NCI-H345 (cell line): ENCODE measurements around the gene FKTN.

Experiments
- DNase-seq: peaks from one replicate; lab custom pipeline; 2025; lab: John Stamatoyannopoulos, UW

FKTN gene

DNA sequence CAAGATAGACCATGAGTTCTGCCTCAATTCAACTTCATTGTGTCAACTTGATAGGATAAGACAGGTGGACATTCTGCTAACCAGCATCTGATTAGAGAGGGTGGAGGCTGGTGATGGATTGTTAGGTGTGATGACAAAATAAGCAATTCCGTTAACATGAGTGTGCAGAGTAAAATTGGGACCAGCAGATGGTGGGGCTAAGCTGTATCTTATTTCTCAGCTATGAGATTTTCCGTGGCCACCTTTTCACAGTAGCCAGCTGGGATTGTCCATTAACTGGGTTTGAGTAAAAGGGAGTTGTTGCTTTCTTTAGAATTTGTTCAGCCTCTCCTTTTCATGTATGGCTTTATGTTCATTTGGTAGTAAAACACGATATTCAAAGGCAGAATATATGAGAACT lies 75.5 kb downstream of the FKTN start:
- DNase-seq, result no peak

GRCh38 chr9:105636331-105636730 lies 78.4 kb downstream of the FKTN start:
- no peak for DNase-seq

DNA sequence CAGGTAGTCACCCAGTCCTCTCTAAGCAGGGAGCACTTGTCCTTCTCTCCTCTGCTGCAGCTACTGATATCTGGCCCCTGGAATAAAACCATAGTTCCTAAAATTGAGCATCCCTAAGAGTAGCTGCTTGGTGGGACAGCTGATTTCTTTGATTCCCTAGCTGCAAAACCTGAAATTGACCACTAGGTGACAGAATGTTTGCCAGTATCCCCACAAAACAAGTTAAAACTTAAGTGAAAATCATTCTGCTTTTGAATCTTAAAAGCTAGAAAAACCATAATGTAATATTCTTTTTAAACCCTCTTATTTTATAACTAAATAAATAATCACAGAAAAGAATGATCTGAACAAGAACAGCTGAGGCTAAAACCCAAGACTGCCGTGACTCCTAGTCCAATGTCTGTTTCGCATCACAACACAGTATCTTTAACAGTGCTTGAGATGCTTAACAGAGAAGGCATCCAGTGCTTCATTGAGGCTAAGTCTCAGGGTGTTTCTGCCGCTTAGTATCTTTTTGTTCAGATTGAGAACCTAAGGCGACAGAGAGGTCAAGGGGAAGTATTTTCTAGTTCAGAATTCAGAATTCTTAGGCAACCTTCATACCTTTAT lies 80.0 kb downstream of the FKTN start:
- no peak for DNase-seq

DNA sequence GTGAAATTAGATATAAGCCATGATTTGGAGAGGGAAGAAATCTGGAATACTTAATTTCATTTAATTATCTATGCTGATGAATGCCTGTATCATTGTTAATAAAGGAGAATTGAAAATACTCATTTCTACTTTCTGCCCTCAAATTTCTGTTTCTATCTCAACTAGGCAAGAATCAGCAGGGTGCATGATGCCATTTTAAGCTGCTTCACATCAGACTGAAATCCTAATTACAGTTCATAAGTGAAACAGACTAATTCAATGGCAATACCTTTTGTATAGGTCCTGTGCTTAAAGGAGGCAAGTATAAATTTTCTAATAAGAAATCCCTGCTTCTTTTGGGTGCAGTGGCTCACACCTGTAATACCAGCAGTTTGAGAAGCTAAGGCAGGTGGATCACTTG lies 82.0 kb downstream of the FKTN start:
- DNase-seq, result no peak

GRCh38 chr9:105643795-105644194 lies 85.9 kb downstream of the FKTN start:
- no peak for DNase-seq

- DNase-seq, result peak; percentile 64
Measured at GRCh38 chr9:105646879-105647594, 89.1 kb downstream of the FKTN start.

- peak; percentile 87 for DNase-seq
Measured at GRCh38 chr9:105647595-105648349, 89.8 kb downstream of the FKTN start.

DNA sequence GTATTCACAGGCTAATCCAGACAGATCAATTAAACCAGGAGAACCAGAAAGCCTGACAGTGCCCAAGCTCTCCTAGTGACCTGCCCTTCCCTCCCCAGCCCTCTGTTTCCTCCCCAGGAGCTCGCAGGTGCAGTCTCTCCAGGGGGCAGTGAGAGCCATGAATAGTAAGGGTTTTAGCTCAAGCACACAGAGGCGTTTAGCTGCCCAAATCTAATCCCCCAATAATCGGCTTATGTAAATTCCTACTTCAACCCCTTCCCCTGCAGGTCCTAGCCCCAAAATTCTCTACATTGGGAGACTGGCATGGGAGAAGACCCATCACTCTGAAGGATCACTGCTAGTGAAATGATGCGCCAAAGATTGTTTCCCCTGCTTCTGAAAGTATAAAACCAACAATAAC lies 93.9 kb downstream of the FKTN start:
- peak; percentile 79 for DNase-seq

DNA sequence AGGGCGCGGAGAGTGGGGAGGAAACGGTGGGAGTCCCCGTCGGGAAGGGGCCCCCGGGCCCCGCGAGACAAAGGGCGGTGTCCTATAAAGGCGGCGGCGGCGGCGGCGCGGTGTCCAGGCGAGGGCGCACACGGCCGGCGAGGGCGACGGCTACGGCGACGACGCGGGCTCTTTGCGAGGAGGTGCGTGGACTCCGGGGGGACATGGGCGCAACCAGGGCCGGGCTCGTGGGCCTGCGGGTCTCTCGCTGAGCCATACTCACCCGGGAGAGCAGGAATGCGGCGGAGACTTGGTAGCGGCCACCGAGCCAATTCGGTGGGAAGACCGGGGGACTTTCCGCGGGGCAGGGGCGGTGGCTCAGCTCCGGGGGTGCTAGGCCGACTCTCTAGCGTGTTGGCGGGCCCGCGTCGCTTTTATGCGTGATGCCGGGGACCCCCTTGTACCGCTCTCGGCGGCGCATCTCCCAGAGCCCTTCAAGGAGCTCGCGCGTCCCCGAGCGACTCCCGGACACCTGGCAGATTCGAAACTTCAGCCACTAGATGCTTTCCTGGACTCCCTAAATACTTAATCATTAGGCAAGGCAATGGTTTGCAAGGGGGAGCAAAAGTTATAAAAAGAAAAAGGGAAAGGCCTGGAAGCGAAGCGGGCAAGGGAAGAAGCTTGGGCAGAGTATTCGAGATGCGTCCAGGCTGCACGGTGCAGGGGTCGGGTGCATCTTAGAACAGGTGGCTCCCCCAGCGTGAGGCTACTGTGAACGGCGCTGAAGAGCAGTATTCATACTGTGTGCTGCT lies 98.4 kb downstream of the FKTN start:
- peak; percentile 57 for DNase-seq

GRCh38 chr9:105658351-105658750 lies 100.4 kb downstream of the FKTN start:
- DNase-seq, result peak; percentile 74

GRCh38 chr9:105661011-105661410 lies 103.1 kb downstream of the FKTN start:
- no peak for DNase-seq

- no peak for DNase-seq
Measured at GRCh38 chr9:105662184-105663104, 104.5 kb downstream of the FKTN start, which contains the start of gene TAL2. TAL2 (plus strand) TSS chr9:105662457; CDS start chr9:105662497, 40 bp downstream.

DNA sequence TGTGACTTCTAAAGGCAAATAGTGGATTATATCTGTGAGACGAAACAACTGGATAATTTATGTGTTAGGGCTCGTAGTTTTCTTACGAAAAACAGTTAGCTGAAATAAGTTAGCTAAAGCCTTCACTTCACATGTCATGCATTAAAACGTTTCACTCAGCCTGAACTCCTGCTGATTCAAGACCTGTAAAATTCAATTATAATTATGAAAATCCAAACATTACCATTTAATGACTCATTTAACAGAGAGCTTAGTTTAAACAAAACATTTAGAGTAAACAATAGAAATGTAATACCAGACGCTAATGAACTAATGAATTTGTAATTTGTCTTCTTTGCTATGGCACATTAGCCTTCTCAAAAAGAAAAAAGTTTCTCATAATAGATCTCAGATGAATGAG lies 106.0 kb downstream of the FKTN start:
- no peak for DNase-seq

- DNase-seq, result no peak
Measured at GRCh38 chr9:105667867-105668266, 109.9 kb downstream of the FKTN start.

- DNase-seq, result no peak
Measured at GRCh38 chr9:105670315-105670714, 112.4 kb downstream of the FKTN start.

DNA sequence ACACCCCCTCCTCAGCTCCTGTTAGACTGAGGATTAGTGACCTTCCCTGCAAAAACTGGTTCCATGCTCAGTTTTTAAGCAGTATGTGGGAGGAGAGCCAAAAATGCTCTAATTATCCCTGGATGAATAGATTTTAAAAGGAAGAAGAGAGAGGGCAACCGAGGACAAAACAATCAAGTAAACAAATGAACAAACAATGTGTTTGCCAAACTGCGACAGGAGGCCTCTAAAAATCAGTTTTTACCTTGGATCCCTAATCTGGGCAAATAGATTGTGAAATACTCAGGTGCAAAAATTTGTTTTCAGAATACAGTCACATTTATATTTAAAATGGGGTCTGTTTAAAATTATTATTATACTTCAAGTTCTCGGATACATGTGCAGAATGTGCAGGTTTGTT lies 112.8 kb downstream of the FKTN start:
- DNase-seq, result no peak

DNA sequence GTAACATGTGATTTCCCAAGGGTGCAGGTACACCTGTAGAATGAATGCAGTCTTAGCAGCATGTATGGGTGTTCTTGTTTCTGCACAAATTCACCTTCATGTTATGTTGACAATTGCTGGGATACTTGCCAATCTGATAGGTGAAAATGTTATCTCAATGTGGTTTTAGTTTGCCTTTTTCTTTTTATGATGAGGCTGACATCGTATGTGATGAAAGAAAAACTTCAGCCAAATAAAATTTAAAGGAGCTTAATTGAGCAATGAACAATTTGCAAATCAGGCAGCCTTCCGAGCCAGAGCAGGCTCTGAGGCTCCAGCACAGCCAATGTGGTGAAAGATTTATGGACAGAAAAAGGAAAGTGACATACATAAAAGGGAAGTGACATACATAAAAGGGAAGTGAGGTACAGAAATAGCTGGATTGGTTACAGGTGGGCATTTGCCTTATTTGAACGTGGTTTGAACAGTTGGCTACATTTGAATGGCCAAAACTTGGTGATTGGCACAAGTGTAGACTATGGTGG lies 114.8 kb downstream of the FKTN start:
- DNase-seq, result no peak

- no peak for DNase-seq
Measured at GRCh38 chr9:105673850-105674387, 116.0 kb downstream of the FKTN start.

DNA sequence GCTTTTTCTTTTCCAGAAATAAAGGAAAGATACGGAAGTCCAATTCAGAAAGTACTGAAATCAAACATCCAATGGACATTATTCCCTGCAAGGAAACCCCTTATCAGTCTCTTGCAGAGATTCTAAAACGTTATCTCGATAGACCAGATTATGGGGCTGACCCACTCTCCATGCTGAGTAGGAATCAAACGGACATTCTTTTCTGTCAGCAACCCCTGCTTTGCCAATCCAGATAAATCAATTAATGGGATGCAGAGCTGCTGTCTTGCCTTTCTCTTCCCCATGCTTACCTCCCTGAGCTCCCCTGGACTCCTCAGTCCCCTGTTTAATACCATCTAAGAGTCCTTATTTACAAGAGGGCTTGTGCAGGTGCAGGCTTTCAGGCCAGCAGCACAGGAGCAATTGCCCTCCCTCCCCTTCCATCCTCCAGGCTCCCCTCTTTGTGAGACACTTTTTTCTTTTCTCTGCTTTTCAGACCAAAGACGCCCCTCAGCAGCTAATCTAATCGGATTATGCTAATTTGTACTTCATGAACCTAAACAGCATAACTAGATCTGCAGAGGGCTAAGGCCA lies 118.5 kb downstream of the FKTN start:
- DNase-seq, result no peak

- DNase-seq, result peak; percentile 34
Measured at GRCh38 chr9:105678163-105678562, 120.2 kb downstream of the FKTN start.
